ENCODE results near the gene PDIK1L.

DNA sequence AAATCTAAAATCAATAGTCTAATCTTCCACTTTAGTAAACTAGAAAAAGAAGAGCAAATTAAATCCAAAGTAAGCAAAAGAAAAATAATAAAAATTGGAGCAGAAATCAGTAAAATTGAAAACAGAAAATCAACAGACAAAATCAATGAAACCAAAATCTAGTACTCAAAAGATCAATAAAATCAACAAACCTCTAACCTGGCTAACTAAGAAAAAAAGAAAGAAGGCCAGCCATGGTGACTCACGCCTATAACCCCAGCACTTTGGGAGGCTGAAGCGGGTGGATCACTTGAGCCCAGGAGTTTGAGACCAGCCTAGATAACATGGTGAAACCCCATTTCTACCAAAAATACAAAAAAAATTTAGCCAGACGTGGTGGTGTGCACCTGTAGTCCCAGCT, 22.8 kb downstream of the PDIK1L start:
- TF ChIP-seq EZH2 (IDR thresholded peaks at IDR 0.05; ENCODE audit: borderline replicate concordance, low read length) (no peak), CTCF (conservative IDR thresholded peaks at IDR 0.05 in 1 of 2, IDR thresholded peaks at IDR 0.05 in 1 of 2; ENCODE audit: extremely low read depth in 1 of 2, insufficient read depth in 1 of 2, low read depth in 1 of 2, low read length in 2 of 2) (no peak)
